Measurements from ENCODE around the gene RNASE7. TPM values are rescaled to one million over a fixed set of nuclear protein-coding genes. Genes with fewer than 3 reads are reported as not detected.

RNASE7 gene
- polyA plus RNA-seq, 1 of the 3 experiments (the other 2 are of a cell fraction): not detected

- Histone ChIP-seq H3K27me3 (ENCODE audit: insufficient read depth) (no peaks in the 10 kb centered on the region), H3K4me3 (ENCODE audit: low read depth in 2 of 2, low read length in 1 of 2) (no peak overlapping the region), H3K4me1 (ENCODE audit: control insufficient read depth in 1 of 2, insufficient read depth in 2 of 2, low read depth in 1 of 2, low read length in 1 of 2) (no peaks in the 10 kb centered on the region; a peak in 1 of 4 replicates), H2AFZ (ENCODE audit: low read depth) (no peak overlapping the region), H3K36me3 (replicated peaks in 1 of 2; ENCODE audit: control insufficient read depth in 1 of 2, insufficient read depth in 2 of 2, low read length in 1 of 2) (peaks cover 28 to 50% of the 10 kb centered on the region in 2 experiments), H3F3A (replicated peaks; ENCODE audit: insufficient read depth) (peaks cover 9% of the 10 kb centered on the region), H3K9me2 (no peaks in the 10 kb centered on the region), H3K27ac (ENCODE audit: low read depth in 2 of 2, low read length in 1 of 2) (no peak overlapping the region), H4K20me1 (ENCODE audit: insufficient read depth) (no peaks in the 10 kb centered on the region), H3K79me2 (ENCODE audit: insufficient read depth) (peaks cover 8% of the 10 kb centered on the region; the same call in 1 of the 2 replicates), H3K9me3 (no peaks in the 10 kb centered on the region), H3K4me2 (no peak overlapping the region), H3K9ac (no peak overlapping the region)
- POLR2A ChIA-PET: interaction anchor here (0.6 kb wide), 1 partner anchor 51 kb away, joined by 3 read pairs; no protein-coding TSS in a partner anchor
- DNase-seq: no peak
- TF ChIP-seq FOSL2 (IDR thresholded peaks at IDR 0.05; ENCODE audit: borderline replicate concordance, low read depth): no peak
- TF ChIP-seq RCOR1 (IDR thresholded peaks at IDR 0.05; ENCODE audit: low read length): no peak
- TF ChIP-seq REST (IDR thresholded peaks at IDR 0.05; ENCODE audit: low read depth, low read length): no peak
- no peak for TF ChIP-seq EZH2phosphoT487 (IDR thresholded peaks at IDR 0.05; ENCODE audit: borderline replicate concordance, low read depth)
- no peak for TF ChIP-seq RXRA (IDR thresholded peaks at IDR 0.05; ENCODE audit: borderline replicate concordance, low read depth)
- no peak for TF ChIP-seq FOXJ3 (CRISPR knock-in tag; IDR thresholded peaks at IDR 0.05)
- TF ChIP-seq NRF1 (IDR thresholded peaks at IDR 0.05; ENCODE audit: low read depth, low read length): no peak
- no peak for TF ChIP-seq RAD21 (IDR thresholded peaks at IDR 0.05; ENCODE audit: low read length)
- no peak for TF ChIP-seq TEAD4 (IDR thresholded peaks at IDR 0.05; ENCODE audit: borderline replicate concordance, insufficient read depth)
- no peak for TF ChIP-seq USF2 (IDR thresholded peaks at IDR 0.05; ENCODE audit: borderline replicate concordance, low read depth, low read length)
- no peak for TF ChIP-seq NFIC (IDR thresholded peaks at IDR 0.05; ENCODE audit: borderline replicate concordance)
- no peak for TF ChIP-seq CTCF (IDR thresholded peaks at IDR 0.05)
- WGBS (ENCODE audit: low lambda C conversion rate): 81% methylated on average over 4 of the region's 4 CpGs
- CTCF ChIA-PET: interaction anchor here (0.7 to 8.8 kb wide), 8 partner anchors 14 to 557 kb away, joined by 3 to 54 read pairs (median 5); partner anchors contain the start of gene ARHGEF40
Measured at GRCh38 chr14:20997115-20997514, 45.0 kb upstream of the RNASE7 start.
